Fibroblast of mammary gland (primary cell): ENCODE results near the gene HPD.

Experiments
- DNase-seq: peaks from one replicate; pipeline ENCODE4 v3.0.0-alpha.2; 2010; ENCODE audit warnings: low read depth
- H3K4me3 ChIP-seq: 2 replicates; pipeline ENCODE4 v1.5.1; 2011; ENCODE audit warnings: low read depth, mild to moderate bottlenecking, low read length, moderate library complexity; ENCODE audit not compliant: control insufficient read depth
- TF ChIP-seq, protein P1 (sequence below): conservative IDR thresholded peaks from 2 replicates; pipeline ENCODE4 v1.5.1; 2011; ENCODE audit warnings: low read depth, low read length, inconsistent platforms; ENCODE audit not compliant: control insufficient read depth, insufficient read depth

Gene HPD

DNA sequence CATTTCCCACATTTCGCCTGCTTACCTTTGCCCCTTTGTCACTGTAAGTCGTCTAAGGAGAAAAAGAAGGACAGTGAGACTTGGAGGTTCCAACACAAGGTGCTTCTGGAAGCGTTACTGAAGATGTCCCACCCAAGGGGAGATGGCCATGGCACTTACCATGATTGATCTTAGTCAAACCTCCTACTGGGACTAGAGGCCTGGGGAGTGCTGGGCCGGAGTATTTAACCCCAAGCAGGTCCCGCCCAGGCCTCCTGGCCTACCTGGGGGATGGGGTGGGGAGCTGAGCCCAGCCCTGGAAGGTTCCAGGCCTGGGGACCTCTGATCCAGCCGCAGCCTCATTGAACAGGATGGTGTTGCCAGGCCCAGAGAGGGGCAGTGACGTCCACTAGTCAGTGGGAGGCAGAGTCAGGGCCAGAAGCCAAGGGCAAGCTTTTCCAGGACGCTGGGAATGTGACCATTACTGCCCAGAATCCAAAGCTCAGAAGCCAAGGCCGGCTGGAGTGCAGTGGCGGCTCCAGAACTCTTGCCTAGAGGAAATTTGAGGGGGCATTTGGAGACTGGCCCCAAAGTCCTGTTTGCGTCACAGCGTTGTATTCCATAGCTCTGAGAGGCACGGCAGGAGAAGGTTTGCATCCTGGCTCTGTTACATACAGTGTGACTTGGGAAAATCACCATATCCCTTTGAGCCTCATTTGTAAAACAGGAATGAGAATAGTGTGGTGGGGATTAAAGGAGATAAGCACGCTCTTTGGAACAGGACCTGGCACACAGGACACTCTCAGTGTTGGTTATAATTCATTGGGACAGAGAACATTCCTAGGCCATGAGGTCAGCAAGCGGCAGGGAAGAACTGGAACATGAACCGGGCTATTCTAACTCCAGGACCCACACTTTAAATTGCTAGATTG, at the start of gene HPD:
Gene HPD, minus strand, starts transcription at position 198 of the 911 bp plus-strand sequence. Its CDS starts 36 bp downstream, at position 162.
- H3K4me3 ChIP-seq = no peak within 1 kb of the TSS
- TF ChIP-seq, protein P1, sequence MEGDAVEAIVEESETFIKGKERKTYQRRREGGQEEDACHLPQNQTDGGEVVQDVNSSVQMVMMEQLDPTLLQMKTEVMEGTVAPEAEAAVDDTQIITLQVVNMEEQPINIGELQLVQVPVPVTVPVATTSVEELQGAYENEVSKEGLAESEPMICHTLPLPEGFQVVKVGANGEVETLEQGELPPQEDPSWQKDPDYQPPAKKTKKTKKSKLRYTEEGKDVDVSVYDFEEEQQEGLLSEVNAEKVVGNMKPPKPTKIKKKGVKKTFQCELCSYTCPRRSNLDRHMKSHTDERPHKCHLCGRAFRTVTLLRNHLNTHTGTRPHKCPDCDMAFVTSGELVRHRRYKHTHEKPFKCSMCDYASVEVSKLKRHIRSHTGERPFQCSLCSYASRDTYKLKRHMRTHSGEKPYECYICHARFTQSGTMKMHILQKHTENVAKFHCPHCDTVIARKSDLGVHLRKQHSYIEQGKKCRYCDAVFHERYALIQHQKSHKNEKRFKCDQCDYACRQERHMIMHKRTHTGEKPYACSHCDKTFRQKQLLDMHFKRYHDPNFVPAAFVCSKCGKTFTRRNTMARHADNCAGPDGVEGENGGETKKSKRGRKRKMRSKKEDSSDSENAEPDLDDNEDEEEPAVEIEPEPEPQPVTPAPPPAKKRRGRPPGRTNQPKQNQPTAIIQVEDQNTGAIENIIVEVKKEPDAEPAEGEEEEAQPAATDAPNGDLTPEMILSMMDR = no peak
- peak; percentile 90 for DNase-seq

DNA sequence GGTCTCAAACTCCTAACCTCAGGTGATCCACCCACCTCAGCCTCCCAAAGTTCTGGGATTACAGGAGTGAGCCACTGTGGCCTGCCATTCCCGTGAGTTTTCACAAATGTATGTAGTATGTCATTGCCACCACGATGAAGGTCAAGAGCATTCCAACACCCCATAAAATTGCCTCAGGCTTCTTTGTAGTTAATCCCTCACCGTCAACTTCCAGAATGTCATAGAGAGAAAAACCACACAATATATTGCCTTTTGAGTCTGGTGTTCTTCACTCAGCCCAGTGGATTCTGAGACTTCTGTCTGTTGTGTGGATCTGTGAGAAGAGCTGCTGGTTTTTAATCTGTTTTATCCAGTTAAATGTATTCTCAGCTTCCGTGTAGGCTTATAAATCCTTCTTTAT, 47.1 kb upstream of the HPD start:
- DNase-seq = no peak

GRCh38 chr12:121903202-121903601, 44.5 kb upstream of the HPD start:
- DNase-seq = no peak
- TF ChIP-seq, protein P1 = no peak
- no peak overlapping the region for H3K4me3 ChIP-seq

More for the DNA sequence above, 47.1 kb upstream of the HPD start:
- TF ChIP-seq, protein P1 = no peak
- H3K4me3 ChIP-seq = no peak overlapping the region

- TF ChIP-seq, protein P1 = no peak
- no peak for DNase-seq
Measured at GRCh38 chr12:121899590-121899989, 40.9 kb upstream of the HPD start.

DNA sequence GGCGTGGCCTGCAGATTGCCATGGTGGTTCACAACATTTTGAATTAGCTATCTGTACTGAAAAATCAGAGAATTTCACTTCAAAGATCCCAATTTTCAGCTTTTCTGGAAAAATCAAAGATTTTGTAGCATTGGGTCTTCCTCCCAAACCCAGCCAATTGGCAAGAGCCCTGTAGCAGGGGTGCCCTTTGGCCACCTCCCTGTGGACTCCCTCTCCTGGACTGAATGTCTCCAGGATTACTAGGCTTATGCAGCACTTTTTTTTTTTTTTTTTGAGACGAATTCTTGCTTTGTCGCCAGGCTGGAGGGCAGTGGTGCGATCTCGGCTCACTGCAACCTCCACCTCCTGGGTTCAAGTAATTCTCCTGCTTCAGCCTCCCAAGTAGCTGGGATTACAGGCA, 39.6 kb upstream of the HPD start:
- no peak for DNase-seq
- TF ChIP-seq, protein P1 = no peak
- no peak overlapping the region for H3K4me3 ChIP-seq

More at GRCh38 chr12:121899590-121899989, 40.9 kb upstream of the HPD start:
- no peak overlapping the region for H3K4me3 ChIP-seq

DNA sequence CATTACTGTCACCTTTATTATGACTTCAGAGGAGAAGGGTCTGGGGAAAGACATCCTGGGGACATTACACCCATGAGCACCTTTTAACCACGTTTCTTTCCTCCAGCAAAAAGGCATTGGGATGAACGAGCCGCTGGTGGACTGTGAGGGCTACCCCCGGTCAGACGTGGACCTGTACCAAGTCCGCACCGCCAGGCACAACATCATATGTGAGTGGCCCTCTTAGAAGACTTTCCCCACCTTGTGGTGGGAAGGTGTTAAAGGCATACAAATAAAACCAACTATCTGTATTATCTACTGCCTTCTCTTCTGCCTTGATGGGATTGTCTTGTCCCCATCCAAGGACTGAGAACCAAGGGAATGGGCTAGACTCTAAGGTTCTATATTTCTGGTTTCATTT, 36.0 kb upstream of the HPD start:
- peak; percentile 63 for DNase-seq
- TF ChIP-seq, protein P1 = peak; percentile 31
- no peak overlapping the region for H3K4me3 ChIP-seq

GRCh38 chr12:121893961-121894460, 35.4 kb upstream of the HPD start:
- DNase-seq = peak; percentile 82

More at GRCh38 chr12:121893961-121894460, 35.4 kb upstream of the HPD start:
- TF ChIP-seq, protein P1 = no peak
- H3K4me3 ChIP-seq = no peak overlapping the region
